HG02943 (cell line): ENCODE measurements around the gene REXO1.

ENCODE experiments used
- ATAC-seq: cut with Tn5 transposase; IDR thresholded peaks from one replicate; pipeline ENCODE4 v1.9.1; 2021; ENCODE audit warnings: mild to moderate bottlenecking, low read depth, moderate library complexity; ENCODE audit not compliant: unreplicated experiment

Gene REXO1

DNA sequence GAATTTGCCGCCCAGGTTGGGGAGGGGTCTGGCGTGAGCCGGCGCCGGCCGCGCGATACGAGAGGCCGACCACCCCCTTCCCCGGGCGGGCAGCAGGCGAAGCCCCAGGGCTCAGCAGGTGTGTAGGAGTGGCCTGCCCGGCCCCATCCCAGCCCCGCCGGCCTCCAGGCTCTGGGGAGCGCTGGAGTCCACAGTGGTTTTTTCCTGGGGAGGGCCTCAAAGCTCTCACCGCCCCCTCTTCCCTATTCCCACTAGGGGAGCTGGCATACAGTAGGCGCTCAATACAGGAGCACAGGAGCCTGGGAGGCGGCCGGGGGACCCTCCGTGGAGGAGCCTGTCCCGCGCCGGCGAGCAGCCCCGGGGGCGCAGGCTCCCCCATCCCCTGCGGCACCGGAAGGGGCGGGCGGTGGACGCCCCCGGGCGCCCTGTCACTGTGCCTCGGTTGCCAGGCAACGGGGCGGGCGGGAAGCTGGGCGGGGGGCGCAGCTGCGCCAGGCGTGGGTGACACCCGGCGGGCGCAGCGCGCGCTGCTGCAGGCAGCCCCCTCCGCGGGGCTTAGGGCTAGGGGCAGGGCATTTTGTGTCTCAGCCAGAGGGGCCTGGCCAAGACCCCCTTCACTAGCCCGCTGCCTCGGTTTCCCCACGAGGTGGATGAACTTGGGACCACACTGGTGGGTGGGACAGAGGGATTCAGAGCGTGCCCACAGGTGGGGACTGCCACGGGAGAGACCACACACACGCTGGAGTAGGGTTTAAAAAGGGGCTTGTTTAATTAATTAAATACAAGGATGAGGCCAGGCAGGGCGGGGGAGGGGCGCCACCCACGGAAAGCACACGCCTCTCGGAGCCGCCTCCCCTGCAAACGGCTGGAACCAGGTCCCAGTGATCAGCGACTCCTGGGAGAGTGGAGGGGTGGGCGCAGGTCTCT, 3.6 kb upstream of the REXO1 start:
- no peak for ATAC-seq

GRCh38 chr19:1850809-1851653, 2.7 kb upstream of the REXO1 start:
- no peak for ATAC-seq

DNA sequence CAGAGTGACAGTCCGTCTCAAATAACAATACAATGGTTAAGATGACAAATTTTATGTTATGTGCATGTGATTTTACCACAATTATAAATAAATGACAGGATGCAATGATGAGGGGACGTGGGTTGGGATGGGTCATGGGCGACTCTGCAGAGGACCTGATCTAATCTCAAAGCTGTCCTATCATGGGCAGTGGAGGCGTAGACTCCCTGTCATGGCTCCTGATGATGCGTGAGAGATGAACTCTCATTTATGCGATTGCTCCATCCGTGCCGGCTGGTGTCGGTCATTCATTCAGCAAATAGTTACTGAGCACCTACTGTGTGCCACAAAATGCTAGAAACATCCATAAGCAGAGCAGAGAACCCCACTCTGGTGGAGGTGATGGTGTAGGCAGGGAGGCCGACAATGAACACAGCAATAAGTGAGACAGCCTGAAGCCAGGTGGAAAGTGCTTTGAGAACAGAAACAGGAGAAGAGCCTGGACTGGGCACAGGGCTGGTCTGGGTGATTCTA, 1.7 kb upstream of the REXO1 start:
- no peak for ATAC-seq

GRCh38 chr19:1849132-1849474, 820 bp upstream of the REXO1 start:
- ATAC-seq = no peak

DNA sequence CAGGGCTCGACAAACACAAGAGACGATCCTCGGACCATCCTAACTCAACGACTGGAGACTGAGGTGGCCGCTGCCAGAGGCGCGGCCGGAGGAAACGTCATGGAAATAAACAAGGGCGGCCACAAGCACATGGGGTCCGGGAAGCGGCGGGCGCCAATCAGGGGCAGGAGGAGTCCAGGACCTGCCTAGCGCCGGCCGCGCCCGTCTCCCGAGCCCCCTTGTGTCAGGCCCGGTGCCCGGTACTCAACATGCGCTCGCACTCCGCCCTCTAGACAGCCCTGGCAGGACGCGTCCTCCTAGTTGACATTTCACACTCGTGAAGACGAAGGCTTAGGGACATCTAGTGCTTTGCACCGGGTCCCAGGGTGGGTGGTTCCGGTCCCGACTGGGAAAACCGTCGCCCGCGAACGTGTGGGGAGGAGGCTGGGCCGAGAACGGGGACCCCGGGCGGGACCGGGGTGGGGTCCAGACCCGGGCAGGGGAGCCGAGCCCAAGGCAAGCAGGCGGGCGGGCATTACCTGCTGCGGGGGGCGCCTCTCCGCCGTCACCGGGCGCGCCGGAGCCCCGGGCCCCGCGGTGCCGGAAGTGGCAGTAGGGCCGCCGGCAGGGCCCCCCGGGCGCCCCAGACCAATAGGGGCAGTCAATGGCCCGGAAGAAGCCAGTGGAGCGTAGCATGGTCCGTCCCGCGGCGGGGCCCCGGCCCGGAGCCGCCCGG, 442 bp downstream of the REXO1 start:
- peak; percentile 15 for ATAC-seq

DNA sequence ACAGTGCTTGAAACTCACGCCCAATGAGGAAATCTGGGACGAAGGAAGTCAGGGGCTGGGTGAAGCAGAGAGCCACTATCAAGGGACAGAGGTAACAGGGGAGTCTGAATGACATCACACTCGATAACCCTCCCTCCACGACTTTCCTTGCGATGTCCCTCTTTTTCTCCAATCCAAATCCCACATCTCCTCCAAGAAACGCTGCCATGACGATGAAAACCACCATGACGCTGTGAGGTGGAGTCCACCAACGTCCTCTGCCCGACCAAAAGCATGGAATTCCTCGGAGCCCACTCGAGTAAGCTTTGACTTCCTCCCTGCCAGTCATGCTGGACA, 967 bp downstream of the REXO1 start:
- ATAC-seq = no peak

DNA sequence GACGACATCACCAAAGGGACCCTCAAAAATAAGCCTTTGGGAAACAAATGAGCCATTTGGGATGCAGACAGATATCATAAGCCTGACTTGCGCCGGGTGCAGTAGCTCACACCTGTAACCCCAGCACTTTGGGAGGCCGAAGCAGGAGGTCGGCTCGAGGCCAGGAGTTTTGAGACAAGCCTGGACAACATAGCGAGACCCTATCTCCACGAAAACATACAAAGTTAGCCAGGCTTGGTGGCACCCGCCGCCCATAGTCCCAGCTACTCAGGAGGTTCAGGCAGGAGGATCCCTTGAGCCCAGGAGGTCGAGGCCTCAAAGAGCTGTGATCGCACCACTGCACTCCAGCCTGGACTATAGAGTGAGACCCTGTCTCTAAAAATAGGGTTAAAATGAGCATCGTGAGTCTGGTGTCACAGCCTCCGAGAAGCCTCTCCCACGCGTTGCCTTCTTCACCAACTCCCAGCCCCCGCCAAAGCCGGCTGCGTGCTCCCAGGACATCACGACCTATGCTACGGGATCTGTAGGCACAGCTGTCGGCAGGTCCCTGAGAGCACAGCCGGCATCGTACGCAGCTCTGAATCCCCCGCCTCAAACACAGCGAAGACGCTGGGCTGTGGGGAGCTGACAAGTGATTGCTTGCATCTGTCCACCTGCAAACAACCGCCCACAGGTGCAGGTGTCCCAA, 1.6 kb downstream of the REXO1 start:
- ATAC-seq = no peak

GRCh38 chr19:1845642-1846041, 2.6 kb downstream of the REXO1 start:
- ATAC-seq = no peak

DNA sequence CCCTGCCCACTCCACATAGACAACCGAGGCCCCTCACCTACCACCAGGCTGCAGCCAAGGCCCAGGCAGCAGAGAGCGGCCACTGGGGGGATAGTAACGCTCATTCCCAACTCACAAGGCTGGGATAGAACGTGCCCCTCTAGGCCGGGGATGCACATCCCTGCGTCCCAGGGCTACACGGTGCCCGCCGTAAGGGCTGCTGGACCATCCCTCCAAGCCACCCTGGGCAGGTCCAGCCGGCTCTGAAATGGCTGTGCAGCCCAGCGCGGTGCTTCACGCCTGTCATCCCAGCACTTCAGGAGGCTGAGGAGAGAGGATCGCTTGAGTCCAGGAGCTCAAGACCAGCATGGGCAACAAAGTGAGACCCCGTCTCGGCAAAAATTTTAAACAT, 3.2 kb downstream of the REXO1 start:
- no peak for ATAC-seq

- ATAC-seq = no peak
Measured at GRCh38 chr19:1844513-1845124, 3.7 kb downstream of the REXO1 start.

- ATAC-seq = no peak
Measured at GRCh38 chr19:1843646-1844394, 4.5 kb downstream of the REXO1 start.

GRCh38 chr19:1843116-1843515, 5.2 kb downstream of the REXO1 start:
- ATAC-seq = no peak

DNA sequence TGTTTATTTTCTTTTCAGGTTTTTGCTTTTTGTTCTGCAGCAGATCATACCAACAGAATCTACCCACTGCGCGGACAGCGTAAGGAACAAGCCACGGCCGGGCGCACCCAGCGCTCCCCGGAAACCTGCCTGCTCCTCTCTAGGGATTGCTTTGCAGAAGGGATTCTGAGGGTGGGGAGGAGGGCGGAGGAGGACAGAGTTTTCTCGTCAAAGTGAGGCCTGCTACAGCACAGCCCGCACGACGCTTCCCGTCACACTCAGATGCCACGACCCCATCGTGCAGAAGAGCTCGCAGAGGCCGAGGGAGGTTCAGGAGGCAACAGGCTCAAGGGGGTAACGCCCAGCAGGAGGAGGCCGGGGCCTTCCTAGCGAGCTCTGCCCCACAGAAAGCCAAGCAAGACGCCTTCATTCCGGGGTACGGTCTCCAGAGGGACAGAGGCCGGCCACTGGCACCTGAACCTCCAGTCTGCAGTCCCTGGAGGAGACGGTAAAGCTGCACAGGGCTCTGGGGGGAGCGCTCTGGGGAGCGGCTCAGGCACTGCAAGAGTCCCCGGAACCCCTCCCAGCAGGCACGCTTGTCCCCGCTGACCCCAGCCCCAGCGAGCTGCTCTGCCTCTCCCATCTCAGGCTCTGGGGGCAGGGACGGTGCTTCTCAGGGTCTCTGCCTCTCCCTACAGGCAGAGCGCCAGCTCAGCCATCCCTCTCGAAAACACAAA, 6.9 kb downstream of the REXO1 start:
- ATAC-seq = no peak

GRCh38 chr19:1840541-1841115, 7.7 kb downstream of the REXO1 start:
- ATAC-seq = no peak

- ATAC-seq = no peak
Measured at GRCh38 chr19:1839658-1840540, 8.4 kb downstream of the REXO1 start.

DNA sequence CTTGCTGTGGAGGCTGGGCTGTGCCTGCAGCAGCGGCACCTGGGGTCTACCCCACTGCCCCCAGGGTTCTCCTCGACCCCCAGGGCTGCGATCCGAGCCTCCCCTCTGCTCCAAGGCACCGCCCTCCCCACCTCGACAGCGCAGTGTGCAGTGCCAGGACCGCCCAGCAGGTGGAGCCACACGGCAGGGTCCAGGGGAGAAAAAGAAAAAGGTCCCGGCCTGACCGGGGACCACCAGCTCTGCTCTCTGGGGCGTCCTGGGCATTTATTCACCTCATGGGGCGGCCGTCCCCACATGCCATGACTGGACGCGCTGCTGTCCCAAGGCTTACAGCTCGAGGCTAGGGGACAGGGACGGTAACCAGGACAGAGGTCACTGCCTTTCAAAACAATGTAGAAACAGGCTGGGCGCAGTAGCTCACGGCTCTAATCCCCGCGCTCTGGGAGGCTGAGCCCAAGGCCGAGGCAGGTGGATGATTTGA, 10.6 kb downstream of the REXO1 start:
- no peak for ATAC-seq

DNA sequence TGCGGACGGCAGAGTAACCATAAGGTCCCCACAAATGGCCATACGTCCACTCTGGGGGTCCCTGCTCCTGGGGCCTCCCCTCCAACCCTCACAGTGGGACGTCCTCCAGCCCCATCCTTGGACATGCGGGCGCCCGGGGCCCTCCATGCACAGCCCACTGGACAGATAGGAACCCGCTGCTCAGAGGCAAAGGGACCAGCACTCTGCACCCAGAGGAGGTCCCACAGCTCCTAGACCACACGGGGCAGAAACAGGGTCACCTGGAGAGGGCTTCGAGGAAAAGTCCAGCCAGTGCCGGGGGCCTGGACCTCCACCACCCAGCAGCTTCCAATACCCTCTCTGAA, 11.1 kb downstream of the REXO1 start:
- no peak for ATAC-seq
